Neural cell (in vitro differentiated cells): ENCODE data around the gene B4GALT5.

Experiments used
- CTCF ChIP-seq: fragments of 450-650 bp; IDR thresholded peaks from 2 replicates; pipeline ENCODE4 v1.5.1; 2014; ENCODE audit warnings: antibody characterized with exemption, mild to moderate bottlenecking, moderate library complexity; ENCODE audit not compliant: poor library complexity, severe bottlenecking
- EP300 ChIP-seq: fragments of 450-650 bp; conservative IDR thresholded peaks from 2 replicates; pipeline ENCODE4 v1.6.1; 2014; ENCODE audit warnings: antibody characterized with exemption, mild to moderate bottlenecking, moderate library complexity; ENCODE audit not compliant: poor library complexity, severe bottlenecking
- EZH2 ChIP-seq: fragments of 200-600, 300-800 bp; shearing (Covaris generic), sonication (generic); IDR thresholded peaks from 2 replicates; pipeline ENCODE4 v1.6.1; 2014; ENCODE audit warnings: antibody characterized with exemption, low read length, borderline replicate concordance, mild to moderate bottlenecking; ENCODE audit not compliant: insufficient read depth, poor library complexity, severe bottlenecking
- POLR2AphosphoS5 ChIP-seq: IDR thresholded peaks from 2 replicates; pipeline ENCODE4 v1.6.1; 2012
- TAF1 ChIP-seq: IDR thresholded peaks from 2 replicates; pipeline ENCODE4 v1.6.1; 2012; ENCODE audit warnings: low read depth

- TF ChIP-seq CTCF, result no peak
- no peak for TF ChIP-seq POLR2AphosphoS5
- TF ChIP-seq EP300, result no peak
- no peak for TF ChIP-seq EZH2
- TF ChIP-seq TAF1, result no peak
These were observed 81.7 kb downstream of the B4GALT5 start for GRCh38 chr20:49631856-49632418.
